ENCODE data around the gene ITGB2.

ITGB2 gene

GRCh38 chr21:44850208-44850800 is 70.4 kb downstream of the ITGB2 start:
- H3K4me3 ChIP-seq (ENCODE audit: low read depth, low read length): no peak overlapping the region
- TF ChIP-seq, protein P1, sequence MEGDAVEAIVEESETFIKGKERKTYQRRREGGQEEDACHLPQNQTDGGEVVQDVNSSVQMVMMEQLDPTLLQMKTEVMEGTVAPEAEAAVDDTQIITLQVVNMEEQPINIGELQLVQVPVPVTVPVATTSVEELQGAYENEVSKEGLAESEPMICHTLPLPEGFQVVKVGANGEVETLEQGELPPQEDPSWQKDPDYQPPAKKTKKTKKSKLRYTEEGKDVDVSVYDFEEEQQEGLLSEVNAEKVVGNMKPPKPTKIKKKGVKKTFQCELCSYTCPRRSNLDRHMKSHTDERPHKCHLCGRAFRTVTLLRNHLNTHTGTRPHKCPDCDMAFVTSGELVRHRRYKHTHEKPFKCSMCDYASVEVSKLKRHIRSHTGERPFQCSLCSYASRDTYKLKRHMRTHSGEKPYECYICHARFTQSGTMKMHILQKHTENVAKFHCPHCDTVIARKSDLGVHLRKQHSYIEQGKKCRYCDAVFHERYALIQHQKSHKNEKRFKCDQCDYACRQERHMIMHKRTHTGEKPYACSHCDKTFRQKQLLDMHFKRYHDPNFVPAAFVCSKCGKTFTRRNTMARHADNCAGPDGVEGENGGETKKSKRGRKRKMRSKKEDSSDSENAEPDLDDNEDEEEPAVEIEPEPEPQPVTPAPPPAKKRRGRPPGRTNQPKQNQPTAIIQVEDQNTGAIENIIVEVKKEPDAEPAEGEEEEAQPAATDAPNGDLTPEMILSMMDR (IDR thresholded peaks at IDR 0.05; ENCODE audit: control insufficient read depth, extremely low read depth, insufficient read depth): no peak
- no peak for DNase-seq (ENCODE audit: low read depth)

- TF ChIP-seq, protein P1 (IDR thresholded peaks at IDR 0.05; ENCODE audit: control insufficient read depth, extremely low read depth, insufficient read depth): no peak
- no peak for DNase-seq (ENCODE audit: low read depth)
- no peak overlapping the region for H3K4me3 ChIP-seq (ENCODE audit: low read depth, low read length)
These were observed 71.0 kb downstream of the ITGB2 start for GRCh38 chr21:44849616-44850130.

- DNase-seq (ENCODE audit: low read depth): no peak
- TF ChIP-seq, protein P1 (IDR thresholded peaks at IDR 0.05; ENCODE audit: control insufficient read depth, extremely low read depth, insufficient read depth): no peak
- no peak overlapping the region for H3K4me3 ChIP-seq (ENCODE audit: low read depth, low read length)
These were observed 71.7 kb downstream of the ITGB2 start for GRCh38 chr21:44848821-44849521.

GRCh38 chr21:44847261-44848056 is 73.2 kb downstream of the ITGB2 start:
- H3K4me3 ChIP-seq (ENCODE audit: low read depth, low read length): no peak overlapping the region
- no peak for DNase-seq (ENCODE audit: low read depth)

GRCh38 chr21:44846485-44847260 is 74.0 kb downstream of the ITGB2 start:
- DNase-seq (ENCODE audit: low read depth): no peak
- H3K4me3 ChIP-seq (ENCODE audit: low read depth, low read length): no peak overlapping the region
- TF ChIP-seq, protein P1 (IDR thresholded peaks at IDR 0.05; ENCODE audit: control insufficient read depth, extremely low read depth, insufficient read depth): no peak

More at GRCh38 chr21:44847261-44848056, 73.2 kb downstream of the ITGB2 start:
- TF ChIP-seq, protein P1 (IDR thresholded peaks at IDR 0.05; ENCODE audit: control insufficient read depth, extremely low read depth, insufficient read depth): no peak

DNA sequence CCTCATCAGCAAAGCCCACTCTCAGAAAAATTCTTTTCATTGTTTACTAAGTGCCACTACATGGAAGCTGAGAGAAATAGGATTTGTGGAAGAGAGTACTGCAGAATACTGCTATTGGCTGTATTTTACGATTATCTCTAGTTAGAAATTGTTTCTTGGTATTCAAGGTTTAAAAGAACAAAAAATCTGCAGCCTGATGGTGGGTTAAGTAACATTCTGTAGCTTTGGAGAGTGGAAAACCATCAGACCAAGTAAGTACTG is 74.5 kb downstream of the ITGB2 start:
- H3K4me3 ChIP-seq (ENCODE audit: low read depth, low read length): no peak overlapping the region
- TF ChIP-seq, protein P1 (IDR thresholded peaks at IDR 0.05; ENCODE audit: control insufficient read depth, extremely low read depth, insufficient read depth): no peak
- no peak for DNase-seq (ENCODE audit: low read depth)
